Measurements from ENCODE around the gene ITGBL1.

Gene ITGBL1

GRCh38 chr13:101763191-101763590 lies 310.7 kb downstream of the ITGBL1 start:
- DNase-seq: no peak
